ENCODE measurements around the gene RHEB. TPM values are rescaled to one million over a fixed set of nuclear protein-coding genes. Genes with fewer than 3 reads are reported as not detected.

RHEB gene
- polyA plus RNA-seq, 6 donors from 2014 or later: 33.6 to 49.9 (median 46.6) TPM

DNA sequence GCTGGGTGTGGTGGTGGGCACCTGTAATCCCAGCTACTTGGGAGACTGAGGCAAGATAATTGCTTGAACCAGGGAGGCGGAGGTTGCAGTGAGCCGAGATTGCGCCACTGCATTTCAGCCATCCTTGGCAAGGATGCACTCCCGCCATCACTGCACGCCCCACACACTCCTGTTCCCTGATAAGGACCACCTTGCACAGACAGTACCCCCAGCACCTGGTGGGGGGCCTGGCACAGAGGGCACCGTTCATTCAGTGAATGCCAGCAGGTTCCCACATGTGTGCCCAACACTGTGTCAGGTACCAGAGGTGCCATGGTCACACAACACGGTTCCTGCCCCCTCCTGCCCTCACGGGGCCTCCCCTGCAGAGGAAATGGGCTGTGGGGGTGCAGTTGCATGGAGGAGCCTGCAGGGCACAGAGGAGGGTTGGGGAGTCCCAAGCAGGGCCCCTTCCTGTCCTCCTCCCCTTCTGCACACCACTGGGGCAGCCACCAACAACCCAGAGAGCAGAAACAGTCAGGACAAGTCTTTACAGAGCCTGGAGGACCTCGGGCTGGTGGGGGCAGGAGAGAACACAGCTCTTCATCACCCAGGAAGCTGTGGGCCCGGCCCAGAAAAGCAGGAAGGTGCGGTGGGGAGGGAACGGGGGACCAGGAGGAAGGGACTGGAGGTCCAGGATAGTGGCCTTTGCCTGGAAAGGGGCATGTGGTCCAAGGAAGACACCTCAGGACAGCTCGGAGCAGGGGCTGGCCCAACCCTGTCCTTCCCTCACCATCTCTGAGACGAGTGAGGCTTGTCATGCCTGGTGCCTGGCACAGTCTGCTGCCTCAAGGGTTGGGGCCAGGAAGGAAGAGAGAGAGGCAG lies 86.8 kb downstream of the RHEB start:
- H3K27me3 Mint-ChIP-seq: peaks cover 11 to 19% (median 15%) of the 10 kb centered on the region in 3 donors
- DNase-seq (peak; percentile 12), ATAC-seq (ENCODE audit: low read depth in 2 of 2) (peak; percentile 74 to 78)
- H3K27ac Mint-ChIP-seq: peak overlapping the region in 2 of 6 donors; percentile 62 to 95
- H3K36me3 Mint-ChIP-seq: no peaks in the 10 kb centered on the region
- H3K9me3 Mint-ChIP-seq: no peaks in the 10 kb centered on the region
- peaks cover 15 to 23% (median 15%) of the 10 kb centered on the region in 3 donors for H3K4me1 Mint-ChIP-seq
- H3K4me3 Mint-ChIP-seq: peak overlapping the region in 2 of 8 donors; percentile 42 to 47

- Mint-ChIP-seq H3K27ac (no peak overlapping the region), H3K4me1 (peaks cover 15 to 23% (median 15%) of the 10 kb centered on the region in 3 donors), H3K36me3 (no peaks in the 10 kb centered on the region), H3K9me3 (no peaks in the 10 kb centered on the region), H3K27me3 (peaks cover 11 to 15% (median 14%) of the 10 kb centered on the region in 3 donors), H3K4me3 (no peak overlapping the region)
- DNase-seq: no peak
- no peak for ATAC-seq (ENCODE audit: low read depth in 2 of 2)
These were observed 87.9 kb downstream of the RHEB start for GRCh38 chr7:151431768-151432311.

DNA sequence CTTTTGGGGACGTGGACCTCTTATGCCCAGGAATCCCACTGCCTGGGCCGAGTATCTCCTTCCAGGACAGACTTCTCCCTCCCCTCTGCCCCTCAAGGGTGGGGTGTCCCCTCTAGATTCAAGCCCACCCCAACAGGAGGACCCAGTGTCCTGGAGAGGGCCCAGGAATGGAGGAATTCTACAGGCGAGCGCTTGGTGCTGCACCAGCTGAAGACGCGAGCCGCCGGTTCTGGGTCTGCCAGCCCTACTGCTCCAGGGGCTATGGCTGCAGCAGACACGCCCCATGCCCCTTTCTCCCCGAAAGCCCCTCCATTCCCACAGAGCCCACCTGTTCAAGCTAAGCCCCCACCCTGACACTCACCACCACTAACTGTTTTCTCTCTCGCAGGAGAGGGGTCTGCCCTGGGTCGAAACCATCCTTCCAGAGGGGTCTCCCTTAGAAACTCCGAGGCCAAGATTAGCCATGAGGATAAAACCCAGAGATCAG lies 88.4 kb downstream of the RHEB start:
- H3K9me3 Mint-ChIP-seq: no peaks in the 10 kb centered on the region
- ATAC-seq (ENCODE audit: low read depth in 2 of 2): no peak
- no peak overlapping the region for H3K4me3 Mint-ChIP-seq
- peaks cover 15 to 23% (median 15%) of the 10 kb centered on the region in 3 donors for H3K4me1 Mint-ChIP-seq
- DNase-seq: no peak
- peaks cover 9 to 16% (median 13%) of the 10 kb centered on the region in 3 donors for H3K27me3 Mint-ChIP-seq
- H3K36me3 Mint-ChIP-seq: no peaks in the 10 kb centered on the region
- H3K27ac Mint-ChIP-seq: no peak overlapping the region

DNA sequence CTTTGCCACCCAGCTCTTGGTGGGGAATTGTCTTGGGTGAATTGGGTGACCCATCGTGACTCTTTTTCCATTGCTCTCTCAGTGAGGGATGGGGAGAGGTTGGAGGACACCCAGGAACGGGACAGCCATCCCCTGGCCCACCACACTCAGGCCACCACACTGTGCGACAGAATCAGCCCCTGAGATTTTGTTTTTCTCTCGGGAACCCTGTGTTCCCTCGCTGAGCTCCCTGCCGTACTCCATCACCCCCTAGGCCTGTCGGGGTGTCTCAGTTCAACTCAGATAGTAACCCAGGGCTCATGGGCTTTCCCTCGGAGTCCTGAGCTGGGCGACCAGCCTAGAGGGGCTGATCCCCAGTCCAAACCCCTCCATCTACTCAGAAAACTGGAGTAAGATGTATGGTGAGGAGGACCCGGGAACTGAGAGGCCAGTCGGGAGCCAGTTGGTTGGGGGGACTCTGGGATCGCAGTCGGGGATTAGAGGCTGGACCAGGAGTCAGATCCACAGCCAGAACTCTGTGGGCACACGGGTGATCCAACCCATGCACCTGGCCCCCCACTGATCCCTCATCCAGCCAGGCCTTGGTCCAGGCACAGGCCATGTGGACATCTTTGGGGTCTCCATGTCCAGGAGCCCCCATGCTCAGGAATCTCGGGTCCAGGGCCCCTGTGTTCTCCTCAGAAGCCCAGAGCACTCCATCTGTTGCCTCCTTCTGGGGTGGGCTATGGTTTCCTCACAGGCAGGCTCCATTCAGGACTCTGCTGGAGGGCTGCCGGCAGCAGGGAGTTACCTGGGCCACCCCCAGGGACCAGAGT lies 89.1 kb downstream of the RHEB start:
- Mint-ChIP-seq H3K36me3 (no peaks in the 10 kb centered on the region), H3K27ac (no peak overlapping the region), H3K4me3 (no peak overlapping the region), H3K9me3 (no peaks in the 10 kb centered on the region), H3K4me1 (peaks cover 15 to 23% (median 15%) of the 10 kb centered on the region in 3 donors), H3K27me3 (peaks cover 9 to 16% (median 13%) of the 10 kb centered on the region in 3 donors)
- ATAC-seq (ENCODE audit: low read depth in 2 of 2) (no peak), DNase-seq (no peak)

- DNase-seq (no peak), ATAC-seq (ENCODE audit: low read depth in 2 of 2) (peak; percentile 31 to 50)
- Mint-ChIP-seq H3K4me1 (peaks cover 15 to 23% (median 15%) of the 10 kb centered on the region in 3 donors), H3K36me3 (no peaks in the 10 kb centered on the region), H3K9me3 (no peaks in the 10 kb centered on the region), H3K27ac (peak overlapping the region in 3 of 6 donors; percentile 15 to 90 (median 26)), H3K27me3 (peaks cover 9 to 16% (median 13%) of the 10 kb centered on the region in 3 donors), H3K4me3 (peak overlapping the region in 1 of 8 donors; percentile 43)
These were observed 89.9 kb downstream of the RHEB start for GRCh38 chr7:151429560-151430331.

- H3K27ac Mint-ChIP-seq: no peak overlapping the region
These were observed 90.5 kb downstream of the RHEB start for GRCh38 chr7:151429237-151429559.

GRCh38 chr7:151428378-151429236 lies 91.1 kb downstream of the RHEB start:
- Mint-ChIP-seq H3K36me3 (no peaks in the 10 kb centered on the region), H3K27ac (peak overlapping the region in 3 of 6 donors; percentile 23 to 82 (median 34)), H3K9me3 (no peaks in the 10 kb centered on the region), H3K4me3 (no peak overlapping the region), H3K4me1 (peaks cover 15 to 23% (median 15%) of the 10 kb centered on the region in 3 donors), H3K27me3 (peaks cover 9 to 17% (median 16%) of the 10 kb centered on the region in 3 donors)
- ATAC-seq (ENCODE audit: low read depth in 2 of 2) (no peak), DNase-seq (no peak)

More at GRCh38 chr7:151429237-151429559, 90.5 kb downstream of the RHEB start:
- peaks cover 9 to 16% (median 16%) of the 10 kb centered on the region in 3 donors for H3K27me3 Mint-ChIP-seq
- peaks cover 15 to 23% (median 15%) of the 10 kb centered on the region in 3 donors for H3K4me1 Mint-ChIP-seq
- ATAC-seq (ENCODE audit: low read depth in 2 of 2): no peak
- DNase-seq: no peak
- H3K4me3 Mint-ChIP-seq: no peak overlapping the region
- H3K9me3 Mint-ChIP-seq: no peaks in the 10 kb centered on the region
- H3K36me3 Mint-ChIP-seq: no peaks in the 10 kb centered on the region

GRCh38 chr7:151427705-151428377 lies 91.9 kb downstream of the RHEB start:
- Mint-ChIP-seq H3K27ac (peak overlapping the region in 2 of 6 donors; percentile 39 to 56), H3K4me1 (peaks cover 9 to 18% (median 11%) of the 10 kb centered on the region in 3 donors), H3K27me3 (peaks cover 13 to 22% (median 16%) of the 10 kb centered on the region in 3 donors), H3K36me3 (no peaks in the 10 kb centered on the region), H3K4me3 (no peak overlapping the region), H3K9me3 (peaks cover 0 to 2% (median 0%) of the 10 kb centered on the region in 7 donors)
- ATAC-seq (ENCODE audit: low read depth in 2 of 2) (no peak), DNase-seq (no peak)

GRCh38 chr7:151426904-151427704 lies 92.6 kb downstream of the RHEB start:
- H3K36me3 Mint-ChIP-seq: peaks cover 0 to 6% of the 10 kb centered on the region in 2 donors
- H3K27ac Mint-ChIP-seq: no peak overlapping the region
- H3K27me3 Mint-ChIP-seq: peaks cover 20 to 23% (median 21%) of the 10 kb centered on the region in 3 donors
- no peak for DNase-seq
- peaks cover 0 to 6% (median 2%) of the 10 kb centered on the region in 7 donors for H3K9me3 Mint-ChIP-seq
- no peak for ATAC-seq (ENCODE audit: low read depth in 2 of 2)
- H3K4me3 Mint-ChIP-seq: no peak overlapping the region
- H3K4me1 Mint-ChIP-seq: peaks cover 6 to 14% (median 9%) of the 10 kb centered on the region in 3 donors

DNA sequence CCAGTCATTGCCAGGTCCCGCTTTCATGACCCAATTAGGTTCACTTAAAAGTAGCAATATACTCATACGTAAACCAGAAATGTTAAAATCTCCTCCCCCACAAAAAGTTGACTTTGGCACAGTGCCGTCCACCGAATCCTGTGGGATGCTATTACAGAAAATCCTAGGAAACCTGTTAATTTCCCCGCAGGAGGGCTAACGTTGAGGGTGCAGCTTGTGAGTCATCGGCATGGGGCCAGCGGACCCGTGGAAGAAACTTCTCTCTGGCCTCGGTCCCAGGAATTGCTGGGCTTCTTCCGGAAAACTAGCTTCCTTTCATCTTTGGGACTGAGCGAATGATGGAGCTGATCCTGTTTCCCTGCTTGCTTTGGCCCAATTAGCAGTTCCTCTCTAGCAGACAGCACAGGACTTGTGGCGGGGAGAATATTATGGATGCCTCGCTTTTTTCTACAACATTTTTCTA lies 93.2 kb downstream of the RHEB start:
- H3K36me3 Mint-ChIP-seq: peaks cover 0 to 12% of the 10 kb centered on the region in 2 donors
- no peak overlapping the region for H3K4me3 Mint-ChIP-seq
- H3K27ac Mint-ChIP-seq: no peak overlapping the region
- ATAC-seq (ENCODE audit: low read depth in 2 of 2) (no peak), DNase-seq (no peak)
- peaks cover 6 to 14% (median 9%) of the 10 kb centered on the region in 3 donors for H3K4me1 Mint-ChIP-seq
- peaks cover 26 to 29% (median 27%) of the 10 kb centered on the region in 3 donors for H3K27me3 Mint-ChIP-seq
- H3K9me3 Mint-ChIP-seq: peaks cover 2 to 12% (median 8%) of the 10 kb centered on the region in 7 donors
